AG10803 (cell line): ENCODE results near the gene KLC1.

Experiments used
- DNase-seq: peaks from one replicate; pipeline ENCODE4 v3.0.0; 2010; ENCODE audit warnings: low read depth
- H3K4me3 ChIP-seq: 2 replicates; pipeline ENCODE4 v1.5.1; 2011; ENCODE audit warnings: mild to moderate bottlenecking, low read length, control low read depth
- CTCF ChIP-seq: conservative IDR thresholded peaks from 2 replicates; pipeline ENCODE4 v1.5.1; 2011; ENCODE audit warnings: mild to moderate bottlenecking, low read length, control low read depth, inconsistent platforms

Gene KLC1

GRCh38 chr14:103728721-103729120 lies 99.7 kb downstream of the KLC1 start:
- H3K4me3 ChIP-seq = no peak overlapping the region
- DNase-seq = no peak
- no peak for TF ChIP-seq CTCF

- no peak for TF ChIP-seq CTCF
- DNase-seq = no peak
- no peak overlapping the region for H3K4me3 ChIP-seq
Measured at GRCh38 chr14:103729496-103730448, 100.8 kb downstream of the KLC1 start.

- no peak for TF ChIP-seq CTCF
- H3K4me3 ChIP-seq = no peak overlapping the region
- DNase-seq = no peak
Measured at GRCh38 chr14:103730490-103731035, 101.6 kb downstream of the KLC1 start.

- TF ChIP-seq CTCF = no peak
- DNase-seq = no peak
- no peak overlapping the region for H3K4me3 ChIP-seq
Measured at GRCh38 chr14:103731481-103731880, 102.5 kb downstream of the KLC1 start.

- no peak for DNase-seq
- no peak for TF ChIP-seq CTCF
- H3K4me3 ChIP-seq = no peak overlapping the region
Measured at GRCh38 chr14:103731916-103732867, 103.2 kb downstream of the KLC1 start.

GRCh38 chr14:103732868-103733620 lies 104.0 kb downstream of the KLC1 start:
- TF ChIP-seq CTCF = no peak
- no peak overlapping the region for H3K4me3 ChIP-seq
- DNase-seq = no peak
